GM10266 (cell line): ENCODE results near the gene ATP8B4.

Source experiments
- DNase-seq: peaks from one replicate; pipeline ENCODE4 v3.0.0; 2012; ENCODE audit errors: extremely low spot score
- TF ChIP-seq, protein P1 (sequence below): IDR thresholded peaks from 2 replicates; pipeline ENCODE4 v1.5.1; 2012; ENCODE audit warnings: mild to moderate bottlenecking, low read depth; ENCODE audit not compliant: control insufficient read depth, insufficient read depth; ENCODE audit errors: missing control alignments

The ATP8B4 gene

DNA sequence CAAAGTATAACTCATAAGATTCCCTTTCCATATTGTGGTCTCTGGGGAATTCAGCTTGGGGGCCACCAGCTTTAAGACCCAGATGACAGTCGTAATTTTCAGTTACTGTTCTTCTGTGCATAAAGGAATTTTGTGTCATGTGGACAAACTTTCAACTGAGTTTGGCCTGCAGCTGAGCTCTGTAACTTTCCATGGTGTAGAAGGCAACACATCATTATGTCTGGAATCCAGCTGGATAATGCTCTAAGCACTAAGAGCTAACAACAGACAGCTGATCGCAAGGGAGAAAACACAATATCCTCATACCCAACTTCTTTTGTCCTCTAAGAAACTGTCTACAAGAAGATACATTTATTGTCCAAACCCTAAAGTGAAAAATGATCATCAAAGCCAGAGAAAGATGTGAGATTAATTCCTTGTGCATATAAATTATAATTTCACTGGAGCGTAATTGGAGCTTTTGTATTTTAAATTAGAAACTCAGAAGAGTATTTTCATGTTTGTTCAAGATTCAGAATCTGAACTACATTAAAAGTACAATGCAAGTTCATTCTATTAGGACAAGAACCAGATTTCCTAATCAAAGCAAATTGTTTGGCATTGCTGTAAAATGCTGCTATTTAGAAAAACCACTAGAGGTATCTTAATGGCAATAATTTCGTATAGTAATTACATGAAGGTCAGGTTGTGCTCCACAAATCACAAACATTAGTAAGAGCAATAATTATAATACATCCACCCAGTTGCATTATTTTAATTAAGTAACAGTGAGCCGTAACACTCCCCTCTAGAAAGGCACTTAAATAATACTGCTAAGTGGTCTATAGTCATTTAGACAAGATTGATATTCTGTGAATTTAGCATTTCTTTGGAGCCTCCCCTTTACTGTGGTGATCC is 218.8 kb downstream of the ATP8B4 start:
- no peak for DNase-seq
- TF ChIP-seq, protein P1, sequence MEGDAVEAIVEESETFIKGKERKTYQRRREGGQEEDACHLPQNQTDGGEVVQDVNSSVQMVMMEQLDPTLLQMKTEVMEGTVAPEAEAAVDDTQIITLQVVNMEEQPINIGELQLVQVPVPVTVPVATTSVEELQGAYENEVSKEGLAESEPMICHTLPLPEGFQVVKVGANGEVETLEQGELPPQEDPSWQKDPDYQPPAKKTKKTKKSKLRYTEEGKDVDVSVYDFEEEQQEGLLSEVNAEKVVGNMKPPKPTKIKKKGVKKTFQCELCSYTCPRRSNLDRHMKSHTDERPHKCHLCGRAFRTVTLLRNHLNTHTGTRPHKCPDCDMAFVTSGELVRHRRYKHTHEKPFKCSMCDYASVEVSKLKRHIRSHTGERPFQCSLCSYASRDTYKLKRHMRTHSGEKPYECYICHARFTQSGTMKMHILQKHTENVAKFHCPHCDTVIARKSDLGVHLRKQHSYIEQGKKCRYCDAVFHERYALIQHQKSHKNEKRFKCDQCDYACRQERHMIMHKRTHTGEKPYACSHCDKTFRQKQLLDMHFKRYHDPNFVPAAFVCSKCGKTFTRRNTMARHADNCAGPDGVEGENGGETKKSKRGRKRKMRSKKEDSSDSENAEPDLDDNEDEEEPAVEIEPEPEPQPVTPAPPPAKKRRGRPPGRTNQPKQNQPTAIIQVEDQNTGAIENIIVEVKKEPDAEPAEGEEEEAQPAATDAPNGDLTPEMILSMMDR, result no peak

DNA sequence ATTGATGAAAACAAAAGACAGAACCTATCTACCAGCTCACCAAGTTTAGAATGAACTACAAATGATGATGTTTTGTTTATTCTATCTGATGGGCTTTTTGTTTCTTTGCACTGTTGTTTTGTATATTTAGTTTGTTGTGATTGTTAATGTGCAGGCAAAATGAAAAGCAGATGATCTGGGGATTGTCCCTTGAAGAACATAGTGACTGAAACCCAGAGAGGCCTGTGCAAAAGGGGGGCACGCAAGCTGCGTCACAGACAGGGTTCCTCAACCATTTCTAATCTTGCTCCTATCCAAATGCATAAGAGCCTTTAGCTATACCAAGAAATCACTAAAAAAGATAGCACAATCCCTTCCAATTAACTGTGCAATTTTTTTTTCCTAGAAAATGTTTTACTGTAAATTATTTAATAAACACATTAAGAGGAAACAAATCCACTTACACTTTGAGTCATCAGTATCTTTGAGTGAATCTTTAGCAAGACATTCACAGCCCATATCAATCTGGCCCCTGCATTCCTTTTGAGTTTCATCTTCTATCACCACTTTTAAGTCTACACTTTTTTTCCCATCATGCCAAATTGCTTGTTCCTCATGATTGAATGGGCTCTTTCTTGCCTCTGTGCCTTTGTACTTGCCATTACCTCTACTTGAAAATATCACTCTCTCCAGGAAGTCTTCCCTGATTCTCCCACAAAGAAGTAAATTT is 220.3 kb downstream of the ATP8B4 start:
- TF ChIP-seq, protein P1, result no peak
- no peak for DNase-seq

DNA sequence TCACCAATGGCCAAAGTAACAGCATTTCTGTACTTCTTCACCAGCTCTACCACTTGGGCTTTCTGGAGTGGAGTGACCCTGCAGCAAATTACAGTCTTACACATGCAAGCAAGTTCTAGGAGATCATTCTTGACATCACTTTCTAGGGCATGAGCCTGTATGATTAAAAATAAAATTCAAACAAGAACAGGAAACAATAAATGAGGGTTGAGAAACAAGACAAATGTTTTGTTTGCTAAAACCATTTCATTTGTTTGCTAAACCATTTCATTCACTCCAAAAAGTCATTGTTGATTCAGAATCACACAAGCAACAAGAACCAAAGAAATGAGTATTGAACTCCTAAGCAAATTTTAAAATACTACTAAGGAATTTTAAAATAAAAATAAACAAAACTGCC is 220.9 kb downstream of the ATP8B4 start:
- no peak for DNase-seq
- TF ChIP-seq, protein P1, result no peak

DNA sequence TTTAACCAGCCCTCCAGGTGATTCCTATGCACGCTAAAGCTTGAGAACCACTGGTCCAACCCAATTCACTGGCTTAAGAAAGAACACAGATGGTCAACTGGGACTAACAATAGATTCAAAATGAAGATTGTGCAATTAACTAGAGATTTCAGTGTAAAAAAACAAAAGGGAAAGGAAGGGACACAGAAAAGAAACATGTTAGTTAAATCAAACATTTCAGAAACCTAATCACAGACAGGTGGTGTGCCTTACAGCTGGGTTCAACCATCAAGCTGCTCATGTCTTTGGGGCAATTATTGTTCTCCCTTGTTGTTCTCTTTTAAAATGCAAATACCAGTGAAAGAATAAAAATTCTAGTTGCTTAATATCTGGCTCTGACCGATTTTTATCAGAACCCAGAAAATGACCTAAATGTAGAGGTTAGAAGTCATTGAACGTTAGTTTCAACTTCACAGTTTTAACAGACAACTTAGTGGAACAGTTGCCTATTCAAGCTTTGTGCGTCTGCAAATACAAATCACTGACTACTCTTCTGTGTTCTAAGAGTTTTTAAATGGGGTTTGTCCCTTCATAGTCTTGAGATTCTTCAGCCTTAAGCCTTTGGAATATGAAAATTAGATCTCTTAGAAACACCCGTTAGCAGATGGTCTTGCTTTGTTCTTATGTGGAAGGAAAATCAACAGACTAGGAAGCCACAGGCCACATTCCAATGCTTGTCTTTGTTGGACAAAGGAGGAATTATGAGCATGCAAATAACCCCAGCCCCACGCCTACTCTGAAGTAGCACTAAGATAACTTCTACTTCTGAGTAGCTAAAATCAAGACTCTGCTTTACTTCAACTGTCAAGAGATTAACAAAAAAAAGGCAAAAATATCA is 223.4 kb downstream of the ATP8B4 start:
- TF ChIP-seq, protein P1, result no peak

DNA sequence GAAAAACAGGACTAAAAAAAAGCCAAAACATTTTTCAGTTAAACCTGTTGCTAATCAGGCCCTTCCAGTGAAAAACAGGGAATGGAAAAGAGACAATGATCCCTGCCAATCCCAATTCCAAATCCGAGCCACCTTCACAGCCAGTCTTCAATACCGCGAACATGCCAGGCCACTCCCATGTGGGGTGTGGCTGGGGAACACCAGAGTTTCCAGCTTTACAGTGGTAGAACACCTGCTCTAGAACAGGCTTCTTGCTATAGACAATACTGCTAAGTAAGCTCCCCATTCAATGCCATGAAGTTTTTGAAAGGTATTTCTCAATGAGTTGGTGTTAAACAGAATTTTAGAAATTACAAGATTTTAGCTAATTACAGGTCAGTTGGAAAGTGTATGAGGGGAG is 228.3 kb downstream of the ATP8B4 start:
- DNase-seq, result no peak
- TF ChIP-seq, protein P1, result no peak

More for the DNA sequence above, 223.4 kb downstream of the ATP8B4 start:
- no peak for DNase-seq

DNA sequence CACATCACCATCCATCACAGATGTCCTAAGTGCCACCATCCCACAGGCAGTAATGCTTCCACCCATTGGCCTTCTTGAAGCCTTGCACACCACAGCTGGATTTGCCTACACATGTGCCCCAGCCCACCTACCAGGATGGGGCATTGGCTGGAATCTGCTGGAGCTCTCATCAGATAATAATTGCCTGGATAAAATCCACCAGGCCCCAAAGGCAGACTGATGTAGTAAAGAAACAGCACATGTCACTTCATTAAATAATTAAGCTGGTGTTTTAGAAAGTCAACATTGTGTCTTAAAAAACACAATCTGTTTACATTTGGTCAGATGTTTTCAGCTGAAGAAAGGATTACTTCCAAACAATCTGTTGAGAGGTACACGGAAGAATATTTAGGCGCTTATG is 229.5 kb downstream of the ATP8B4 start:
- no peak for DNase-seq
- TF ChIP-seq, protein P1, result no peak
